ENCODE results near the gene PTPRN2. TPM values are rescaled to one million over a fixed set of nuclear protein-coding genes. Genes with fewer than 3 reads are reported as not detected.

The PTPRN2 gene
- total RNA-seq, 2 experiments from 2014 or later = 0.70 TPM; not detected in 1

DNA sequence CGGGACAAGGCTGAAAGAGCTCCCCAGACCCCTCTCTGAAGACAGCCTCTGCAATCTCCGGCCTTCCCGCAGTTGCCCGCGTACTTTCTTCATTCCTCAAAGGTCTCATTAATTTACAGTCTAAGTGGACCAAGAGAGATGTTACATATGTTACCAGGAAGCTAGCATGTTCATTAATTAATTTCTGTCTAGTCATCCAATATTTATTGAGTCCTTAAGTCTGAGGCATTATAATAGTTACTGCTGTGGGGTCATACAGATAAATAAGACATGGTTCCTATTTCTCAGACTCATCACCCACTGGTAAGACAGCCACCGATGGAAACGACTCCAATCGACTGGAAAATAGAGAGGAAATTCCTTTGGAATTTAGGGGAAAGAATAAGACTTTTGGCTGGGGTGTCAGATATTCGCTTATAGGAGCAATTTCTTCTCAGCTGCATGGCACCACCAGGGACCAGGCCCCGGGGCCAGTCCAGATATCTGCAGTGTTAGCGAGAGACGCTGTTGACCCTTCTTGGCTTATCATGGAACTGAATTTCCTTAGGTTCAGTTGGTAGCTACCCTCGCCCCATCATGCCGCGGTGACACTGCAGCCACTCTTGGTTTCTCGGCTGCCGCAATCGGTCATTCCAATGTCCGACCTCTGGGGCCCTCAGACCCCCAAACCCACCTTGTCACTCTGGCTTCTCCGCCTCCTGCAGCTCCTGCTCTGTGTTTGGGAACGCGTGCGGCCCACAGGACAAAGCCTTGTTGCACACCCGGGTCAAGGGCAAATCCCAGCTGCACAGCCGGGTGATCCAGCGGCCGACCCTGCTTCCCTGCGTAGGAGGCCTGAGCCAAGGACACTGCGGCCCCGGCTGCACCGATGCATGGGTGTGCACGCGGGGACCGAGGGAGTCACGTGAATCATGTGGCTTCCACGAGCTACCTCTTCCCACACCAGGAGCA, 867.6 kb downstream of the PTPRN2 start:
- intact Hi-C loops (cut with micrococcal nuclease; ENCODE audit: unreplicated experiment) = no loop called here
- no peak overlapping the region for H3K4me2 ChIP-seq (ENCODE audit: low read length)
- no peak for TF ChIP-seq EZH2phosphoT487 (IDR thresholded peaks at IDR 0.05; ENCODE audit: borderline replicate concordance, low read depth, low read length)
- TF ChIP-seq, protein P1, sequence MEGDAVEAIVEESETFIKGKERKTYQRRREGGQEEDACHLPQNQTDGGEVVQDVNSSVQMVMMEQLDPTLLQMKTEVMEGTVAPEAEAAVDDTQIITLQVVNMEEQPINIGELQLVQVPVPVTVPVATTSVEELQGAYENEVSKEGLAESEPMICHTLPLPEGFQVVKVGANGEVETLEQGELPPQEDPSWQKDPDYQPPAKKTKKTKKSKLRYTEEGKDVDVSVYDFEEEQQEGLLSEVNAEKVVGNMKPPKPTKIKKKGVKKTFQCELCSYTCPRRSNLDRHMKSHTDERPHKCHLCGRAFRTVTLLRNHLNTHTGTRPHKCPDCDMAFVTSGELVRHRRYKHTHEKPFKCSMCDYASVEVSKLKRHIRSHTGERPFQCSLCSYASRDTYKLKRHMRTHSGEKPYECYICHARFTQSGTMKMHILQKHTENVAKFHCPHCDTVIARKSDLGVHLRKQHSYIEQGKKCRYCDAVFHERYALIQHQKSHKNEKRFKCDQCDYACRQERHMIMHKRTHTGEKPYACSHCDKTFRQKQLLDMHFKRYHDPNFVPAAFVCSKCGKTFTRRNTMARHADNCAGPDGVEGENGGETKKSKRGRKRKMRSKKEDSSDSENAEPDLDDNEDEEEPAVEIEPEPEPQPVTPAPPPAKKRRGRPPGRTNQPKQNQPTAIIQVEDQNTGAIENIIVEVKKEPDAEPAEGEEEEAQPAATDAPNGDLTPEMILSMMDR (conservative IDR thresholded peaks at IDR 0.05; ENCODE audit: low read length) = no peak
- H3K4me1 ChIP-seq (ENCODE audit: insufficient read depth, low read length, poor library complexity, severe bottlenecking) = no peaks in the 10 kb centered on the region
- no TSS peak for BruUV-seq (replicated peaks)
- H3K4me3 ChIP-seq (ENCODE audit: low read depth, low read length, poor library complexity, severe bottlenecking) = no peak overlapping the region
- H2AFZ ChIP-seq (ENCODE audit: low read length) = no peak overlapping the region
- ChIA-PET POLR2A (no interaction called here), CTCF (ENCODE audit: unreplicated experiment) (no interaction called here)
- H3K9me2 ChIP-seq (ENCODE audit: insufficient read depth, low read length) = no peaks in the 10 kb centered on the region
- no peak for DNase-seq (ENCODE audit: low spot score)
- H3K36me3 ChIP-seq (ENCODE audit: insufficient read depth, low read length) = no peaks in the 10 kb centered on the region
- H3K9me3 ChIP-seq (ENCODE audit: low read length) = no peaks in the 10 kb centered on the region
- H3K27ac ChIP-seq (ENCODE audit: low read depth, low read length, poor library complexity, severe bottlenecking) = no peak overlapping the region
- no peaks in the 10 kb centered on the region for H3K79me2 ChIP-seq (ENCODE audit: insufficient read depth, low read depth, low read length)
- no peaks in the 10 kb centered on the region for H4K20me1 ChIP-seq (ENCODE audit: insufficient read depth, low read length)

DNA sequence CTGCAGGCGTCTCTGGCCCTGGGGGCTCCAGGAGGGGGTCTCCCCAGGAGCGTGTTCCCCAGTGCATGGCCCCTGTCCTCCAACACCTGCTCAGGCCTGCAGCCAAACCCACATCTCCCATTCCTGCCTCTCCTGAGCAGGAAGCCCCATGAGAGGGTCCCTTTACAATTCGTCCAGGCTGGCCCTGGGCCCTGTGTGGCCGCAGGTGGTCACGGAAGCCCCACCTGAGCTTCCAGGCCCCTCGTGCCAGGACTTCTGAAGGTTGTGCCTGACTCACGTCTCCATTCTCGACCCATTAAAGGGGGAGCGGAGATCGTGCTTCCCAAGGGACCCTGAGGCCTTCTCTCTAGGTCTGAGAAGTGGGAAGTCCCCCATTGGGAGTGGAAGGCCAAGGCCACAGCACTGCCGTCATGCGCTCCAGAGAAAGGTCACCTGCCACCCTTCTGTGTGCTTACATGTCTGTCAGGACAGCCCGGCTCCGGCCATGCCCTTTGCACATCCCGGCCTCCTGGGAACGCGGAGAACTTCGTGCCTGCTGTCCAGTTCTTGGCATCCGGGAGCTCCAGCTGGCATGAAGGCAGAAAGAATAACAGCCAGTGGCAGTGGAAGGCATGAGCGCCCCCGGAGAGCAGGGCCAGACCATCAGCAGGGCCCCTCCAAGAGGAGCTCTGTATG, 868.5 kb downstream of the PTPRN2 start:
- no peaks in the 10 kb centered on the region for H3K36me3 ChIP-seq (ENCODE audit: insufficient read depth, low read length)
- H3K4me3 ChIP-seq (ENCODE audit: low read depth, low read length, poor library complexity, severe bottlenecking) = no peak overlapping the region

More for the DNA sequence above, 868.5 kb downstream of the PTPRN2 start:
- no peak overlapping the region for H3K27ac ChIP-seq (ENCODE audit: low read depth, low read length, poor library complexity, severe bottlenecking)
- no peak overlapping the region for H2AFZ ChIP-seq (ENCODE audit: low read length)
- ChIA-PET CTCF (ENCODE audit: unreplicated experiment) (no interaction called here), POLR2A (no interaction called here)
- no peak overlapping the region for H3K4me2 ChIP-seq (ENCODE audit: low read length)
- intact Hi-C loops (cut with micrococcal nuclease; ENCODE audit: unreplicated experiment) = no loop called here
- no peaks in the 10 kb centered on the region for H3K79me2 ChIP-seq (ENCODE audit: insufficient read depth, low read depth, low read length)
- no peaks in the 10 kb centered on the region for H3K9me3 ChIP-seq (ENCODE audit: low read length)
- no peaks in the 10 kb centered on the region for H3K9me2 ChIP-seq (ENCODE audit: insufficient read depth, low read length)
- no TSS peak for BruUV-seq (replicated peaks)
- no peak for DNase-seq (ENCODE audit: low spot score)
- TF ChIP-seq, protein P1 (conservative IDR thresholded peaks at IDR 0.05; ENCODE audit: low read length) = no peak
- no peak for TF ChIP-seq EZH2phosphoT487 (IDR thresholded peaks at IDR 0.05; ENCODE audit: borderline replicate concordance, low read depth, low read length)
- H3K4me1 ChIP-seq (ENCODE audit: insufficient read depth, low read length, poor library complexity, severe bottlenecking) = no peaks in the 10 kb centered on the region
- no peaks in the 10 kb centered on the region for H4K20me1 ChIP-seq (ENCODE audit: insufficient read depth, low read length)

Data from OCI-LY7 (cell line).